ENCODE measurements around the gene SLC26A6. TPM values are rescaled to one million over a fixed set of nuclear protein-coding genes. Genes with fewer than 3 reads are reported as not detected.
A peak's percentile ranks its signal among the peaks of the same experiment; 100 is the strongest.

SLC26A6 gene
- total and polyA plus RNA-seq, 4 experiments from 2014 or later, result 3.0 to 32.4 (median 17.6) TPM

DNA sequence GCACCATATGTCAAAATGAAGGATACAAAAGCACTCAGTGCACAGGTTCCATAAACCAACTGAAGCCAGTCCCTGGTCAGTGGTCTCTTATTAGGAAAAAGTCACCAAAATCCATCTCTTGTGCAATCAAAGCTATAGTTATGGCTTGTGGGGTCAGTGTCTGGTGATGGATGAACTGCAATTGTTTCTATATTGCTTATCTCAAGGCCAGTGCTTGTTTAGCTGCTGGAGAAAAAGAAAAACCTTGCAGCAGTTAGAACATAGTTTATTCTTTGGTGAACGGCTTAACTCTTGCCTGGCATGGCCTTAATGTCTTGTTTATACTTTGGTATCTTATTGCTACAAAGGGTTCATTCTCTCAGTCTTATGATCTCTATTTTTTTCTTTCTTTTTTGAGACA lies 23.0 kb downstream of the SLC26A6 start:
- ChIA-PET POLR2A (ENCODE audit: partially characterized antibody) (interaction anchor here (1.3 kb wide), 1 partner anchor 12 kb away, joined by 3 read pairs; no protein-coding TSS in a partner anchor), CTCF (ENCODE audit: partially characterized antibody) (interaction anchor here (0.6 to 2.2 kb wide), 4 partner anchors 22 to 734 kb away, joined by 3 to 19 read pairs (median 4); partner anchors contain the start of gene SLC26A6)
- Histone ChIP-seq H3K9me3 (ENCODE audit: control insufficient read depth in 1 of 2, low read length in 2 of 2) (peaks cover 2 to 5% of the 10 kb centered on the region in 2 donors), H3K4me3 (ENCODE audit: low read length in 2 of 2) (no peak overlapping the region), H3K27ac (ENCODE audit: low read depth, low read length) (no peak overlapping the region), H3K27me3 (ENCODE audit: insufficient read depth, low read length) (no peaks in the 10 kb centered on the region), H3K36me3 (ENCODE audit: insufficient read depth, low read length) (no peaks in the 10 kb centered on the region), H3K4me1 (ENCODE audit: insufficient read depth, low read length) (peaks cover 10% of the 10 kb centered on the region)
- intact Hi-C loops (cut with micrococcal nuclease), result no loop called here
- H3K27ac Mint-ChIP-seq, result no peak overlapping the region
- peaks cover 7 to 11% of the 10 kb centered on the region in 2 donors for H3K36me3 Mint-ChIP-seq
- no peaks in the 10 kb centered on the region for H3K27me3 Mint-ChIP-seq
- DNase-seq, result no peak
- peaks cover 12 to 24% (median 16%) of the 10 kb centered on the region in 4 donors for H3K4me1 Mint-ChIP-seq
- H3K4me3 Mint-ChIP-seq, result peak overlapping the region in 1 of 8 donors; percentile 57
- peaks cover 0 to 9% (median 5%) of the 10 kb centered on the region in 8 donors for H3K9me3 Mint-ChIP-seq

DNA sequence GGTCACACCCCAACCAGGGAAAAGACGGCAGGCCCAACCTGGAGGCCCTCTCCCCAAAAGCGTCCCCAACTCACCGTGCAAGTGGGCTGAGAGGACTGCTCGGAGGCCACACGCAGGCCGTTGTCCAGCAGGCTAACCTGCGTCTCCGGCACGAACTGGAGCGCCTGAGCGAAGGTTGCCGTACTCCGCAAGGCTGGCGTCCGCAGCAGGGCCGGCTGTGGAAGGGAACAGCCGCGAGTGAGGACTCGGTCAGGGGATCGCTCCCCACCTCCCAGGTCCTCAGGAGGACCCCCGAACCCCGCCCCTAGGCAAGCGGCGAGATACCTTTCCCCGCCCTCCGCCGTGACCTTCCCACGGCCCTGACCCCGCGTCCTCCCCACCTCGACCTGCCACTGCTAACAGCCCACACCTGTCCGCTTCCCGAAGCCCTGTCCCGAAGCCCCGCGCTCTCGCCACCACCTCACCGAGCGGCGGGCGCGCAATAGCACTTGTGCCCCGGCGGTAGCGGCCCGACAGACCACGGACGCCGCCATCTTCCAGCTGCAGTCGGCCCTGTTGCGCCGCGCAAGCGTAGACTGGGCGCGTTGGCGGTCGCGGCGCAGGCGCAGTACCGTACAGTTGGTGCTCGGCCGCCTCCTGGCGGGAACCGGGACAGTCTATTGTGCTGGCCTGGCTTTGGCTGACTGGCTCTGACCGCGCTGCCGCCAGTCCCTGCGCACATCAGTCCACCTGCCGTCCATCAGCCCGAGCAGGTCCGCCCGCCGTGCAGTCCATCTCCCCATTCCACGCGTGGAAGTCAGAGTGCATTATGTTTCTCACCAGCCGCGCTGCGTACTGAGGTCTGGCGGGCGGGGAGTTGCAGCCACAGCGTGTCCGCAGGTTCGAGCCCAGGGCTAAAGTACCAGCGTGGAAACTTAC lies 25.9 kb downstream of the SLC26A6 start, which contains the start of gene UQCRC1:
Gene UQCRC1 (minus strand): TSS at position 559 of the 918 bp plus-strand sequence. CDS start 26 bp downstream, at position 533.
- H3K9me3 ChIP-seq (ENCODE audit: control insufficient read depth in 1 of 2, low read length in 2 of 2), result no peaks in the 10 kb centered on the region
- peaks cover 12% of the 10 kb centered on the region for H3K36me3 ChIP-seq (ENCODE audit: insufficient read depth, low read length)
- intact Hi-C loops (cut with micrococcal nuclease), result loop anchor here (1.0 to 2.0 kb wide), 5 partner anchors 25 to 208 kb away; partner anchors contain the start of genes NCKIPSD and SLC26A6
- no peaks in the 10 kb centered on the region for H3K9me3 Mint-ChIP-seq
- no peaks in the 10 kb centered on the region for H3K27me3 Mint-ChIP-seq
- peak within 1 kb of the TSS; percentile 89 for H3K27ac ChIP-seq (ENCODE audit: low read depth, low read length)
- H3K4me1 Mint-ChIP-seq, result peaks cover 12 to 24% (median 19%) of the 10 kb centered on the region in 4 donors
- no peaks in the 10 kb centered on the region for H3K27me3 ChIP-seq (ENCODE audit: insufficient read depth, low read length)
- H3K4me3 ChIP-seq (ENCODE audit: low read length in 2 of 2), result peak within 1 kb of the TSS; percentile 76 to 83
- H3K27ac Mint-ChIP-seq, result peak within 1 kb of the TSS; percentile 95 to 100 (median 98)
- ChIA-PET CTCF (ENCODE audit: partially characterized antibody) (interaction anchor here (0.5 to 1.2 kb wide), 8 partner anchors 25 to 1340 kb away, joined by 3 to 6 read pairs (median 4); partner anchors contain the start of gene PFKFB4), POLR2A (ENCODE audit: partially characterized antibody) (interaction anchor here (1.0 to 1.5 kb wide), 6 partner anchors 25 to 209 kb away, joined by 3 to 12 read pairs (median 3); partner anchors contain the start of gene SLC26A6)
- peak within 1 kb of the TSS; percentile 93 to 100 (median 98) for H3K4me3 Mint-ChIP-seq
- peaks cover 12 to 30% of the 10 kb centered on the region in 2 donors for H3K36me3 Mint-ChIP-seq
- peak; percentile 87 to 94 (median 93) for DNase-seq
- H3K4me1 ChIP-seq (ENCODE audit: insufficient read depth, low read length), result peaks cover 10% of the 10 kb centered on the region

DNA sequence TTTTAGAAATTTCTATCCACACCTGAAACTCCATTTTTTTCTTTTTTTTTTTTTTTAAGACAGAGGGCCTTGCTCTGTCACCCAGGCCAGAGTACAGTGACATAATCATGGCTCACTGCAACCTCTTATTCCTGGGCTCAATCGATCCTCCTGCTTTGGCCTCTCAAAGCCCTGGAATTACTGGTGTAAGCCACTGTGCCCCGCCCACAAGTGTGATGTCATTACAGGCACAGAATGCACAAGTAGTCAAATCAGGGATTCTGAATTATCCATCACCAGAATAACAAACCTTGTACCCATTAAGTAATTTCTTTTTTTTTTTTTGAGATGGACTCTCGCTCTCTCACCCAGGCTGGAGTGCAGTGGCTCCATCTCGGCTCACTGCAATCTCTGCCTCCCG lies 27.7 kb downstream of the SLC26A6 start:
- CTCF ChIA-PET (ENCODE audit: partially characterized antibody), result no interaction called here
- peaks cover 10% of the 10 kb centered on the region for H3K4me1 ChIP-seq (ENCODE audit: insufficient read depth, low read length)

DNA sequence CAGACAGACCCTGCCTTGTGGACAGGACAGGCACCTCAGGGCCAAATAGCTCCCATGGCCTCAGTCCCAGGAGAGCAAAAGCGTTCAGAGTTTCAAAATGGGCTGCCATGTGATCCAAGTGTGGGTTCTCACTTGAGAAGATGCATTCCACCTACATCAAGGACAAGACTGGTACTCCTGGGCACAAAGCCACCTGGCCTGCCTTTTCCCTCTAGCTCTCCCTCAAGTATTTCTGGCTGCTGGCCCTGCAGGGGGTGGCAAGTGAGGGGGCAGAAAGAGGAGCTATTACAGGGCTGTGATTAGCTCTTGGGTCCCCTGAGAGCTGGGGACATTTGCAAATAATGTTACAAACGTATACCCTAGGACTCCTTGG lies 33.7 kb downstream of the SLC26A6 start:
- Mint-ChIP-seq H3K36me3 (peaks cover 28 to 73% of the 10 kb centered on the region in 2 donors), H3K4me1 (peaks cover 0 to 6% (median 3%) of the 10 kb centered on the region in 4 donors), H3K27ac (no peak overlapping the region), H3K9me3 (no peaks in the 10 kb centered on the region), H3K4me3 (no peak overlapping the region), H3K27me3 (no peaks in the 10 kb centered on the region)
- intact Hi-C loops (cut with micrococcal nuclease), result no loop called here
- ChIA-PET POLR2A (ENCODE audit: partially characterized antibody) (no interaction called here), CTCF (ENCODE audit: partially characterized antibody) (no interaction called here)
- Histone ChIP-seq H3K36me3 (ENCODE audit: insufficient read depth, low read length) (peaks cover 63% of the 10 kb centered on the region), H3K27me3 (ENCODE audit: insufficient read depth, low read length) (no peaks in the 10 kb centered on the region), H3K27ac (ENCODE audit: low read depth, low read length) (no peak overlapping the region), H3K4me1 (ENCODE audit: insufficient read depth, low read length) (no peaks in the 10 kb centered on the region), H3K4me3 (ENCODE audit: low read length in 2 of 2) (no peak overlapping the region), H3K9me3 (ENCODE audit: control insufficient read depth in 1 of 2, low read length in 2 of 2) (no peaks in the 10 kb centered on the region)
- peak in 1 of 5 donors; percentile 16 for DNase-seq

More for the DNA sequence above, 27.7 kb downstream of the SLC26A6 start:
- H3K9me3 Mint-ChIP-seq, result no peaks in the 10 kb centered on the region
- H3K36me3 ChIP-seq (ENCODE audit: insufficient read depth, low read length), result peaks cover 31% of the 10 kb centered on the region
- POLR2A ChIA-PET (ENCODE audit: partially characterized antibody), result interaction anchor here (1.0 kb wide), 1 partner anchor 54 kb away, joined by 3 read pairs; no protein-coding TSS in a partner anchor
- DNase-seq, result no peak
- peaks cover 13 to 24% (median 19%) of the 10 kb centered on the region in 4 donors for H3K4me1 Mint-ChIP-seq
- H3K27ac Mint-ChIP-seq, result peak overlapping the region in 1 of 7 donors; percentile 18
- H3K27ac ChIP-seq (ENCODE audit: low read depth, low read length), result no peak overlapping the region
- no peaks in the 10 kb centered on the region for H3K9me3 ChIP-seq (ENCODE audit: control insufficient read depth in 1 of 2, low read length in 2 of 2)
- H3K4me3 Mint-ChIP-seq, result peak overlapping the region in 1 of 8 donors; percentile 39
- intact Hi-C loops (cut with micrococcal nuclease), result no loop called here
- H3K27me3 Mint-ChIP-seq, result no peaks in the 10 kb centered on the region
- H3K4me3 ChIP-seq (ENCODE audit: low read length in 2 of 2), result no peak overlapping the region
- no peaks in the 10 kb centered on the region for H3K27me3 ChIP-seq (ENCODE audit: insufficient read depth, low read length)
- H3K36me3 Mint-ChIP-seq, result peaks cover 20 to 46% of the 10 kb centered on the region in 2 donors

DNA sequence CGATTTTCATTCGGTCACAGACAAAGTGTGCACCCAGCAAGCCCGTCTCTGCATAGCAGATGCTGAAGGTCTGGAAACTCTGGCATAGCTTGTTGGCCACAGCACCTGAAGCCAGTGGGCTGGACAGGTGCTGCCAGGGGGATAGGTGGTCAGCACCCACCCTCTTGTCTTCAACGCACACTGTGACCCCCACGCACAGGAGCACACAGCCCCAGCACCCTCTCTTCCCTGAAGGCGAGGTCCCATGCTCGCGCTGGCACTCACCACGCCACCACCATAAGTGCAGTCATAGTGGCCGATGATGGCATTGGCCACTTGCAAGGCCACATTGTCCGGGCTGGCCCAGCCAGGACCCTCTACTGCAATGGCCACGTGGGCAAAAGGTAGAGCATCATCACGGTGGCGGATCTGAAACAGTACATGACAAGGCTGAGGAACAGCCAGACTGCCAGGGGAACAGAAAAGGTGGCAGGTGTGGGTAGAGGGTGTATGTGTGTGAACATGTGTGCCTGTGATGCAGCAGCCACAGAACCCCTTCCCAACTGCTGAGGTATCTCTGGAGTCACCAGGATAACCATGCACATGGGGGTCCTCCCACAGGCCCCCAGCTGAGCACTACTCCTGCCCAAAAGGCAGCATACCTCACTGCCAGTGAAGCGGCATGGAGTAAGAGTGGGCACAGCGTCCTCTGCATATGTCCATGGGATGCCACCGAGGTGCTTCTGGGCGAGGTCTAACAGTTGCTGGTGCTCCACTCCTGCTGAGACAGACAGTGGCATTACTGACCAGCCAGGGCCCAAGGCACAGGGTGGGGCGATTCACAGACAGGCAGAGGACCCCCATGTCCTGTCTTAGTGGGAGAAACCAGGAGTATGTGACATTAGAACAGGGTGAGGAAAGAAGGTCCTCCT lies 34.3 kb downstream of the SLC26A6 start:
- H3K9me3 Mint-ChIP-seq, result no peaks in the 10 kb centered on the region
- Histone ChIP-seq H3K4me1 (ENCODE audit: insufficient read depth, low read length) (no peaks in the 10 kb centered on the region), H3K9me3 (ENCODE audit: control insufficient read depth in 1 of 2, low read length in 2 of 2) (no peaks in the 10 kb centered on the region), H3K36me3 (ENCODE audit: insufficient read depth, low read length) (peaks cover 63% of the 10 kb centered on the region), H3K27ac (ENCODE audit: low read depth, low read length) (no peak overlapping the region), H3K27me3 (ENCODE audit: insufficient read depth, low read length) (no peaks in the 10 kb centered on the region), H3K4me3 (ENCODE audit: low read length in 2 of 2) (no peak overlapping the region)
- POLR2A ChIA-PET (ENCODE audit: partially characterized antibody), result no interaction called here
- CTCF ChIA-PET (ENCODE audit: partially characterized antibody), result no interaction called here
- H3K36me3 Mint-ChIP-seq, result peaks cover 28 to 70% of the 10 kb centered on the region in 2 donors
- peak overlapping the region in 1 of 8 donors; percentile 20 for H3K4me3 Mint-ChIP-seq
- no peaks in the 10 kb centered on the region for H3K27me3 Mint-ChIP-seq
- peaks cover 0 to 6% (median 3%) of the 10 kb centered on the region in 4 donors for H3K4me1 Mint-ChIP-seq
- intact Hi-C loops (cut with micrococcal nuclease), result no loop called here
- DNase-seq, result peak in 1 of 5 donors; percentile 15
- H3K27ac Mint-ChIP-seq, result no peak overlapping the region

DNA sequence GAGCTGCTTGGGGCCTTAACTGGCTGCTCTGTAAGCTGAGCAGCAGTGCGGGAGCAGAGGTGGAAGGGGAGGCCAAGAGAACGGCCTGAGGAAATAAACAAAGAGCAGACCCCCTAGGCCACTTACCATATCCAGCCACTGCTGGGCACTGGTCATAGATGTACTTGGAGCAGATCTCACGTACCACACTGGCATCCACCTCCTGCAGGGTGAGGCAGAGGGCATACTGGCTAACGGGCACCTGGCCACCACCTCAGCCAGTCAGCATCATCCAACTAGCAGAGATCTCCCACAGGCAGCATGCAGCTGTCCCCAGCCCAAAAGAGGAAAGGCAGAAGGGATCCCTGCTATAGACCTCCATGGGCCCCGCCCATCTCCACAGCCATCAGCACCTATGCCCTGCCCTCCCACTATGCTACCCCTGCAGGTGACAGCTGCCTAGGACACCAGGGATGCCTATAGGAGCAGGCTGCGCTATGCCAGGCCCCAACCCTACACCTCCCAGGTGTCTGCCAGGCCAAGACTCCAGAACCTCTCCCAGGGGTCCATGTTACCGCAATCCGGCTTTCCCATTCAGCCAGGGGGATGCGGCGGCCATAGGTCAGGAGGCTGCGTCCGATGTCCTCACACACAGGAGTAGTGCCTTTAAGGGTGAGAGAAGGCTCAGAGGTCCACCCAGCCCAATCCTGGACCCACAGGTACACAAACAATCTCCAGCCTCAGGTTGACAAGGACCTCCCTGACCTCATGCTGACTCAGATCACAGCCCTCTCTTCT lies 35.6 kb downstream of the SLC26A6 start:
- POLR2A ChIA-PET (ENCODE audit: partially characterized antibody), result no interaction called here
- Mint-ChIP-seq H3K9me3 (no peaks in the 10 kb centered on the region), H3K4me3 (no peak overlapping the region), H3K27ac (peak overlapping the region in 1 of 7 donors; percentile 56), H3K36me3 (peaks cover 27 to 58% of the 10 kb centered on the region in 2 donors), H3K4me1 (peaks cover 0 to 6% (median 2%) of the 10 kb centered on the region in 4 donors), H3K27me3 (no peaks in the 10 kb centered on the region)
- Histone ChIP-seq H3K27me3 (ENCODE audit: insufficient read depth, low read length) (no peaks in the 10 kb centered on the region), H3K4me1 (ENCODE audit: insufficient read depth, low read length) (no peaks in the 10 kb centered on the region), H3K9me3 (ENCODE audit: control insufficient read depth in 1 of 2, low read length in 2 of 2) (no peaks in the 10 kb centered on the region), H3K27ac (ENCODE audit: low read depth, low read length) (no peak overlapping the region), H3K4me3 (ENCODE audit: low read length in 2 of 2) (no peak overlapping the region), H3K36me3 (ENCODE audit: insufficient read depth, low read length) (peaks cover 55% of the 10 kb centered on the region)
- intact Hi-C loops (cut with micrococcal nuclease), result no loop called here
- DNase-seq, result no peak
- CTCF ChIA-PET (ENCODE audit: partially characterized antibody), result no interaction called here

Measured in CD4-positive, alpha-beta memory T cell (primary cell).